Measurements from ENCODE around the gene GRIN3A. TPM values are rescaled to one million over a fixed set of nuclear protein-coding genes. Genes with fewer than 3 reads are reported as not detected.

The GRIN3A gene
- total and polyA plus RNA-seq, 4 donors, result 0.02 to 0.11 (median 0.07) TPM

- no peak overlapping the region for H3K4me3 ChIP-seq
- ATAC-seq (ENCODE audit: insufficient read depth, low FRiP score) (no peak), DNase-seq (no peak)
- no peak for TF ChIP-seq CTCF (IDR thresholded peaks at IDR 0.05; ENCODE audit: control extremely low read depth, extremely low read depth)
- H3K27ac ChIP-seq (ENCODE audit: low read depth in 1 of 2, low read length in 1 of 2), result no peak overlapping the region
- no peak overlapping the region for H3K9ac ChIP-seq (ENCODE audit: insufficient read depth in 1 of 2, low read length in 2 of 2)
- no peaks in the 10 kb centered on the region for H3K36me3 ChIP-seq (ENCODE audit: control insufficient read depth in 4 of 4, insufficient read depth in 4 of 4, low read length in 4 of 4)
- WGBS, 2 donors, result 75 to 81% methylated on average over 6 of the region's 6 CpGs
- H3K27me3 ChIP-seq (ENCODE audit: control insufficient read depth in 3 of 3, insufficient read depth in 3 of 3, low read length in 2 of 3), result peaks cover 0 to 2% (median 0%) of the 10 kb centered on the region in 3 donors
- H3K9me3 ChIP-seq (ENCODE audit: control insufficient read depth in 4 of 4, insufficient read depth in 3 of 4, low read length in 3 of 4), result peaks cover 0 to 4% (median 0%) of the 10 kb centered on the region in 4 donors
- H3K4me1 ChIP-seq (ENCODE audit: control insufficient read depth in 5 of 5, insufficient read depth in 5 of 5, low read length in 5 of 5), result no peaks in the 10 kb centered on the region
These were observed 211.4 kb downstream of the GRIN3A start for GRCh38 chr9:101527066-101527465.

GRCh38 chr9:101524371-101524770, 214.1 kb downstream of the GRIN3A start:
- Histone ChIP-seq H3K9me3 (ENCODE audit: control insufficient read depth in 4 of 4, insufficient read depth in 3 of 4, low read length in 3 of 4) (peaks cover 0 to 4% (median 0%) of the 10 kb centered on the region in 4 donors), H3K4me3 (no peak overlapping the region), H3K27ac (ENCODE audit: low read depth in 1 of 2, low read length in 1 of 2) (no peak overlapping the region), H3K9ac (ENCODE audit: insufficient read depth in 1 of 2, low read length in 2 of 2) (no peak overlapping the region), H3K4me1 (ENCODE audit: control insufficient read depth in 5 of 5, insufficient read depth in 5 of 5, low read length in 5 of 5) (no peaks in the 10 kb centered on the region), H3K36me3 (ENCODE audit: control insufficient read depth in 4 of 4, insufficient read depth in 4 of 4, low read length in 4 of 4) (no peaks in the 10 kb centered on the region), H3K27me3 (ENCODE audit: control insufficient read depth in 3 of 3, insufficient read depth in 3 of 3, low read length in 2 of 3) (peaks cover 0 to 2% (median 0%) of the 10 kb centered on the region in 3 donors)
- DNase-seq, result no peak
- no peak for ATAC-seq (ENCODE audit: insufficient read depth, low FRiP score)
- no peak for TF ChIP-seq CTCF (IDR thresholded peaks at IDR 0.05; ENCODE audit: control extremely low read depth, extremely low read depth)
- WGBS, 2 donors, result 83 to 88% methylated on average over 6 of the region's 6 CpGs

Other genes with a start within 250 kb of the GRIN3A start
- gene RNF20, start 204.8 kb downstream of the GRIN3A start, total RNA-seq, result 10 to 100 TPM; 31.2 to 38.5 TPM
- gene RNF20, start 204.8 kb downstream of the GRIN3A start, polyA plus RNA-seq, result 10 to 100 TPM in 1 of 2 donors, 1 to 10 TPM in 1; 9.3 to 14.9 TPM
- gene PPP3R2, start 143.7 kb downstream of the GRIN3A start, total RNA-seq, result not detected
- gene PPP3R2, start 143.7 kb downstream of the GRIN3A start, polyA plus RNA-seq, result not detected

All from lung (tissue), 12 donors.